ENCODE data around the gene TRDMT1.

DNA sequence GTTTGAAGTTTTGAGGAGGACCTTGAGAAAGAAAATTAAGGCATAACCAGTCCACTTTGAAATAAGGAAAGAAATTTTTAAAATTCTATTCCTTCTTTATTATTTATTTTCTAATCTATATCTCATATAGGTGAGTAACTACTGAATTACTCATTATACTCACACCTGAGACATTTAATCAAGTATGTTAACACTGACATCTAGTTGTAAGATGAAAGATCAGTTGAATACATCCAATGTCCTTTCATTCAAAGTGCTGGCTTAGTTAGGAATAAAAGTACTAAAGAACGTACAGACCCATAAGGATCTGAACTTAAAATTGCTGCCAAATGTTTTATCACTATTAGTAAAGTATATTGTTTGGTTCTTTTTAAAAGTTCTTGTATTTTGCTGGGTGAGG is 23.5 kb downstream of the TRDMT1 start:
- no peak for TF ChIP-seq EP300 (IDR thresholded peaks at IDR 0.05; ENCODE audit: low read depth)
- TF ChIP-seq POLR2AphosphoS5 (IDR thresholded peaks at IDR 0.05) = no peak
- TF ChIP-seq, protein P1, sequence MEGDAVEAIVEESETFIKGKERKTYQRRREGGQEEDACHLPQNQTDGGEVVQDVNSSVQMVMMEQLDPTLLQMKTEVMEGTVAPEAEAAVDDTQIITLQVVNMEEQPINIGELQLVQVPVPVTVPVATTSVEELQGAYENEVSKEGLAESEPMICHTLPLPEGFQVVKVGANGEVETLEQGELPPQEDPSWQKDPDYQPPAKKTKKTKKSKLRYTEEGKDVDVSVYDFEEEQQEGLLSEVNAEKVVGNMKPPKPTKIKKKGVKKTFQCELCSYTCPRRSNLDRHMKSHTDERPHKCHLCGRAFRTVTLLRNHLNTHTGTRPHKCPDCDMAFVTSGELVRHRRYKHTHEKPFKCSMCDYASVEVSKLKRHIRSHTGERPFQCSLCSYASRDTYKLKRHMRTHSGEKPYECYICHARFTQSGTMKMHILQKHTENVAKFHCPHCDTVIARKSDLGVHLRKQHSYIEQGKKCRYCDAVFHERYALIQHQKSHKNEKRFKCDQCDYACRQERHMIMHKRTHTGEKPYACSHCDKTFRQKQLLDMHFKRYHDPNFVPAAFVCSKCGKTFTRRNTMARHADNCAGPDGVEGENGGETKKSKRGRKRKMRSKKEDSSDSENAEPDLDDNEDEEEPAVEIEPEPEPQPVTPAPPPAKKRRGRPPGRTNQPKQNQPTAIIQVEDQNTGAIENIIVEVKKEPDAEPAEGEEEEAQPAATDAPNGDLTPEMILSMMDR (IDR thresholded peaks at IDR 0.05) = no peak
- no peak for TF ChIP-seq POLR2A (IDR thresholded peaks at IDR 0.05)

Data from transverse colon (tissue), 4 donors.